Brain microvascular endothelial cell (primary cell): ENCODE results near the gene SOBP.
A peak's percentile ranks its signal among the peaks of the same experiment; 100 is the strongest.

ENCODE experiments used
- DNase-seq: peaks from one replicate; pipeline ENCODE4 v3.0.0-alpha.2; 2020
- H3K27ac ChIP-seq: fragments of 250-450 bp; sonication (Bioruptor Pico); 2 replicates; pipeline ENCODE4 v1.5.1; 2020; ENCODE audit warnings: mild to moderate bottlenecking, moderate library complexity
- H3K27me3 ChIP-seq: fragments of 250-450 bp; sonication (Bioruptor Pico); replicated peaks from 2 replicates; pipeline ENCODE4 v1.5.1; 2020; ENCODE audit warnings: mild to moderate bottlenecking
- H3K36me3 ChIP-seq: fragments of 250-450 bp; sonication (Bioruptor Pico); replicated peaks from 2 replicates; pipeline ENCODE4 v1.5.1; 2020; ENCODE audit warnings: mild to moderate bottlenecking
- H3K4me3 ChIP-seq: 2 replicates; pipeline ENCODE4 v1.5.1; 2011; ENCODE audit warnings: low read depth, mild to moderate bottlenecking, control low read depth, low read length, moderate library complexity
- CTCF ChIP-seq: IDR thresholded peaks from 2 replicates; pipeline ENCODE4 v1.5.1; 2011; ENCODE audit warnings: low read depth, mild to moderate bottlenecking, moderate library complexity, low read length, control low read depth, inconsistent platforms; ENCODE audit errors: missing control alignments
- in situ Hi-C: cut with HindIII; loops from 2 replicates; pipeline ENCODE4 v1.10.0; 2017; ENCODE audit warnings: low sequenced_read_pairs, low pct_ligation_motif_present

SOBP gene

DNA sequence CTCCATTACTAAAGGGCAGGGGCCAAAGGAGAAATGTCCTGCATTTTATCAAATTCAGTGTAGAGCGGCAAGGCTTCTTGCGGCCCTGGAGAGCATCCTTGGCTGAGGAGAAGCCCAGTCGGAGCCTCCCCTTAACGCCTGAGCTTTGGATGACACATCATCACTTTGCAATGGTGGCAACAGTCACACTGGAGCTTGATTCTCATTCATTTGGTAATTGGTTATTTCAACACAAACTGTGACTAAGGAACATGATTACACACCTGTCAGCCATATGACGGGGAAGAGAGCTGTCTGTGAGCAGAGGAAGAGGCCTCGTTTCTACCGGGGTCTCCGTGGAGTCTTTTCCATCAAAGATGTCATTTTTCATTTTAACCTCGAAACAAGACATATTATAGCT lies 81.4 kb downstream of the SOBP start:
- in situ Hi-C loops, result no loop called here
- H3K27ac ChIP-seq, result no peak overlapping the region
- H3K4me3 ChIP-seq, result no peak overlapping the region
- no peaks in the 10 kb centered on the region for H3K27me3 ChIP-seq
- no peak for TF ChIP-seq CTCF
- DNase-seq, result no peak
- H3K36me3 ChIP-seq, result no peaks in the 10 kb centered on the region

DNA sequence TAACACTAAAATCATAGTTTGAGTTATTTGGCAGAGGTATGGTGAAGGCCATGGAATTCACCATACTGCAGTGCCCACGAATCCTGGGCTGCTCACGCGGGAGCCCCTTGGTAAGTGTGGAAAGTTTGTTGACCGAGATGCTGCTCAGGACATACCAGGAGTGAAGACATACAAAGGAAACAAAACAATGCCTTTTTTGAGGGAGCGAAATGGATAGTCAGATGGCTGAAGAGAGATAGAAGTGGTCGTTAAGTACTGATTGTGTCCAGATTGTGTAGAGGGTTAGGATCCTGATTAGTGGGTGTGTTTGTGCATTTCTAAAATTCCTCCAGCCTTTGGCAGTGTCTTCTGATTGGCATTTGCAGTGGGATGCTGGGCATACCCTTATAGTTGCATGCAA lies 83.0 kb downstream of the SOBP start:
- in situ Hi-C loops, result no loop called here
- Histone ChIP-seq H3K27me3 (no peaks in the 10 kb centered on the region), H3K4me3 (no peak overlapping the region), H3K36me3 (no peaks in the 10 kb centered on the region), H3K27ac (no peak overlapping the region)
- TF ChIP-seq CTCF, result no peak
- DNase-seq, result no peak

DNA sequence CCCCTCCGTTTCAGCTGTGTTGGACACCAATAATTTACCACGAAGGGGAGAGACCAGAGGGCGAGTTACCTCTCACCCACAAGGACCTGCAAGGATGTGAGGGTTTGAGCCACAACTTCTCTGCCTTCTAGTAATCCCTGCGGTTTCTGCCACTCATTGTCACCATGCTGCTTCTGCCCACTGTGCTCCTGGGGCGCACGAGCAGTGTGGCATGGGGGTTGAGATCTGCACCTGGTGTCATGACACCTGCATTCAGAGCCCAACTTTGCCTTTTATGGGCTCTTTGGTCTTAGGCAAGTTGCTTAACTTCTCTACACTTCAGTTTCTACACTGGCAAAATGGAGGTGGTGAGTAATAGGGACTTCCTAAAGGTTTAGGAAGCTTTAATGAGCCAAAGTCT lies 84.9 kb downstream of the SOBP start:
- no peaks in the 10 kb centered on the region for H3K27me3 ChIP-seq
- in situ Hi-C loops, result no loop called here

DNA sequence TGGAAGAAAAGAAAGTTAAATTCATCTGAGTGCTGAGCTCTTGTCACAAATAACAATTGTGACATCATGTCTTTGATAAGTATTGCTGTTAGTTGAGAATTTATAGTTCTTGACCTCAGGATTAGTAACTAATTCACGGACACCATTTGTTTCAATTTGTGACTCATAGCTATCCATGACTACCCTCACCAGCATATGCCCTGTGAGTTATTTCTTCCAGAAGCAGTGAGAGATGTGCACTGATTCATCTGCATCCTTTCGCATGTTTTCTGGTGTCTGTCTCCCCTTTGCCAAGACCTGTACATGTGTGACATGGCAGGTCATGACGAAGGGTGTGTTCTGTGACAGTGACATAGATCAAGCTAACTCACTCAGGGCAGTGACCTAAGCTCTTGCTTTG lies 86.9 kb downstream of the SOBP start:
- Histone ChIP-seq H3K36me3 (no peaks in the 10 kb centered on the region), H3K4me3 (no peak overlapping the region), H3K27ac (no peak overlapping the region), H3K27me3 (no peaks in the 10 kb centered on the region)
- in situ Hi-C loops, result no loop called here
- TF ChIP-seq CTCF, result no peak
- peak; percentile 49 for DNase-seq

More for the DNA sequence above, 84.9 kb downstream of the SOBP start:
- Histone ChIP-seq H3K4me3 (no peak overlapping the region), H3K27ac (no peak overlapping the region), H3K36me3 (no peaks in the 10 kb centered on the region)
- DNase-seq, result no peak
- TF ChIP-seq CTCF, result no peak

DNA sequence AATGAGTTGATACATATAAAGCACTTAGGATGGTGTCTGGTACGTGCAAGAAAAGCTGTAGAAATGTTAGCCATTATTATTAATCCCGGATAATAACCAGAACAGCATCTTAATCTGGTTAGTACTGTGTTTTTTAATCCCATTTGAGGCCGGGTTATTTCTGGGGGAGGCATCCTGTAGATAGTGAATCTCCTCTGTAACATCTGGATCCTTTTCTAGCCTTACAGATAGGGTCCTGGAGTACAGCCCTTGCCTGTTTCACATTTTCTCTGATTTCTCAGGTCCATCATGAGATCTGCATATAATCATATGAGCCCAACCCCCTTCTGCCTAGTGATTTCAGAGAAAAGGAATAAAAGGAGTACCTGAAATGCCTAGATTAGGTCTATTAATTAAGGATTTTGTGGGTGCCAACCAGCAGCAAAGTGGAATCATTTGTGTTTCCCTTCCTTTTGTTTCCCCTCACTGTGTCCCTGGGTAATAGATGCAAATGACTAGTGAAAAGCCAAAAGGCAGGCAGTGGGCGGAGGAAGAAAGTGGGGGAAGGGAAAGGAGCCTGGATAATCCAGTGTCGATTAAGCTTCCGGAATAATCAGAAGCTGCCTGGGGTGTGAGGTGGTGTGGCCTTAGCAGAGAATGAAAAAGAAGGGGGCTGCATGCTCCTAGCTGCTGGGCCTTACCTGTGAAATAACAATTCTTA lies 88.9 kb downstream of the SOBP start:
- DNase-seq, result no peak
- Histone ChIP-seq H3K4me3 (no peak overlapping the region), H3K27ac (no peak overlapping the region), H3K36me3 (no peaks in the 10 kb centered on the region), H3K27me3 (no peaks in the 10 kb centered on the region)
- no peak for TF ChIP-seq CTCF
- in situ Hi-C loops, result no loop called here
